Transverse colon (tissue), 4 donors: Measurements from ENCODE around the gene PPP1R1B. TPM values are rescaled to one million over a fixed set of nuclear protein-coding genes. Genes with fewer than 3 reads are reported as not detected.

Experiments
- DNase-seq: peaks from one replicate; pipeline ENCODE4 v3.0.0-alpha.2; 2019
- H3K27ac ChIP-seq, 4 donors: fragments of 200-600 bp; sonication (generic); 2 replicates each; pipeline ENCODE4 v1.5.1; 2016 to 2018; ENCODE audit warnings: inconsistent platforms in 4 of 4
- H3K27me3 ChIP-seq: fragments of 200-600 bp; sonication (generic); 2 replicates; pipeline ENCODE4 v1.5.1; 2017; ENCODE audit warnings: inconsistent platforms
- H3K36me3 ChIP-seq, 4 donors: fragments of 200-600 bp; sonication (generic); 2 replicates each; pipeline ENCODE4 v1.5.1; 2017 to 2019; ENCODE audit warnings: inconsistent platforms in 4 of 4
- H3K4me1 ChIP-seq, 4 donors: fragments of 200-600 bp; sonication (generic); 2 replicates each; pipeline ENCODE4 v1.5.1; 2017 to 2020; ENCODE audit warnings: inconsistent platforms in 4 of 4
- H3K4me3 ChIP-seq, 4 donors: fragments of 200-600 bp; sonication (generic); 1 replicate in 1 of 4; 2 replicates in 3 of 4; pipeline versions ENCODE4 v1.5.1 to v1.6.1; 2017 to 2019; ENCODE audit warnings: inconsistent platforms in 4 of 4
- H3K9me3 ChIP-seq, 2 donors: fragments of 200-600 bp; sonication (generic); 2 replicates each; pipeline ENCODE4 v1.5.1; 2017 to 2019; ENCODE audit warnings: inconsistent platforms in 2 of 2
- CTCF ChIP-seq, 5 experiments: fragments of 200-600 bp in 3 of 5; fragments of 450-650 bp in 2 of 5; sonication (generic) in 3 of 5; IDR thresholded peaks; 1 replicate in 2 of 5; 2 replicates in 3 of 5; pipeline ENCODE4 v1.5.1; 2016 to 2017; ENCODE audit warnings: antibody characterized with exemption in 5 of 5, inconsistent platforms in 3 of 5, mild to moderate bottlenecking in 2 of 5, moderate library complexity in 1 of 5
- EP300 ChIP-seq: sonication (generic); formaldehyde crosslinking; IDR thresholded peaks from one replicate; pipeline ENCODE4 v1.6.1; 2017; ENCODE audit warnings: antibody characterized with exemption, low read depth
- POLR2A ChIP-seq: fragments of 450-650 bp; IDR thresholded peaks from one replicate; pipeline ENCODE4 v1.6.1; 2016; ENCODE audit warnings: antibody characterized with exemption, mild to moderate bottlenecking, moderate library complexity
- POLR2AphosphoS5 ChIP-seq, 3 donors: sonication (generic); formaldehyde crosslinking; IDR thresholded peaks; one replicate each; pipeline ENCODE4 v1.6.1; 2016; ENCODE audit warnings: antibody characterized with exemption in 3 of 3
- WGBS, 2 donors: methylation state at CpG; one replicate each; pipeline ENCODE4 v1.1.5; 2018; ENCODE audit warnings: low coverage in 1 of 2; 5-methylcytosine and 5-hydroxymethylcytosine counted together
- in situ Hi-C, 4 donors: fragments of 200-750 bp; cut with MboI; loops; one replicate each; pipeline versions ENCODE4 v1.15.0 to v1.15.1; 2017; ENCODE audit warnings: low sequenced_read_pairs in 3 of 4, low pct_ligation_motif_present in 1 of 4, low pct_unique_long_range_greater_than_20kb in 1 of 4
- intact Hi-C: fragments of 100-400 bp; cut with DNase I; formaldehyde crosslinking; loops from one replicate; pipeline ENCODE4 v1.15.1; 2023; ENCODE audit warnings: low total_unique reads
- total RNA-seq, 4 donors: library from RNA; depleted of rRNA; stranded (reverse); fragments of >200 nt; gene quantifications; one replicate each; pipeline ENCODE4 v1.1.0, GENCODE V29; 2016

PPP1R1B gene
- total RNA-seq, 4 donors from 2014 or later, result 125 to 509 (median 223) TPM

- in situ Hi-C loops (no loop called here), intact Hi-C loops (no loop called here)
- no peak overlapping the region for H3K4me3 ChIP-seq
- H3K4me1 ChIP-seq, result peaks cover 37 to 58% (median 48%) of the 10 kb centered on the region in 4 donors
- H3K27me3 ChIP-seq, result peaks cover 55% of the 10 kb centered on the region
- peak overlapping the region in 1 of 4 donors; percentile 5 for H3K27ac ChIP-seq
- no peaks in the 10 kb centered on the region for H3K36me3 ChIP-seq
- DNase-seq, result no peak
- no peak for TF ChIP-seq POLR2AphosphoS5 (IDR thresholded peaks at IDR 0.05)
- H3K9me3 ChIP-seq, result no peaks in the 10 kb centered on the region
- 39% methylated on average over 2 of the region's 2 CpGs; no CpG with 5 or more reads in 1 of the 2 donors for WGBS, 2 donors
Measured at GRCh38 chr17:39666231-39666600, 39.5 kb downstream of the PPP1R1B start.

GRCh38 chr17:39666601-39667261 is 40.0 kb downstream of the PPP1R1B start:
- no peaks in the 10 kb centered on the region for H3K9me3 ChIP-seq
- peak overlapping the region in 1 of 4 donors; percentile 5 for H3K27ac ChIP-seq
- 69% methylated on average over 11 of the region's 11 CpGs; no CpG with 5 or more reads in 1 of the 2 donors for WGBS, 2 donors
- peaks cover 36 to 60% (median 50%) of the 10 kb centered on the region in 4 donors for H3K4me1 ChIP-seq
- intact Hi-C loops (no loop called here), in situ Hi-C loops (no loop called here)
- DNase-seq, result no peak
- no peak overlapping the region for H3K4me3 ChIP-seq
- TF ChIP-seq POLR2AphosphoS5 (IDR thresholded peaks at IDR 0.05), result no peak
- TF ChIP-seq EP300, result no peak
- no peak for TF ChIP-seq POLR2A
- no peak for TF ChIP-seq CTCF (IDR thresholded peaks at IDR 0.05)
- peaks cover 58% of the 10 kb centered on the region for H3K27me3 ChIP-seq
- H3K36me3 ChIP-seq, result no peaks in the 10 kb centered on the region

GRCh38 chr17:39667262-39667944 is 40.7 kb downstream of the PPP1R1B start:
- DNase-seq, result peak; percentile 49
- Histone ChIP-seq H3K36me3 (no peaks in the 10 kb centered on the region), H3K27me3 (peaks cover 58% of the 10 kb centered on the region), H3K4me1 (peaks cover 31 to 59% (median 48%) of the 10 kb centered on the region in 4 donors), H3K9me3 (no peaks in the 10 kb centered on the region), H3K27ac (peak overlapping the region in 1 of 4 donors; percentile 1), H3K4me3 (peak overlapping the region in 2 of 4 donors; percentile 37 to 55)
- TF ChIP-seq POLR2AphosphoS5 (IDR thresholded peaks at IDR 0.05), result no peak
- no peak for TF ChIP-seq POLR2A
- TF ChIP-seq CTCF (IDR thresholded peaks at IDR 0.05), result no peak
- TF ChIP-seq EP300, result no peak
- 16% methylated on average over 29 of the region's 49 CpGs; no CpG with 5 or more reads in 1 of the 2 donors for WGBS, 2 donors
- intact Hi-C loops (no loop called here), in situ Hi-C loops (no loop called here)

GRCh38 chr17:39667945-39668924 is 41.5 kb downstream of the PPP1R1B start, which contains the start of gene PNMT:
TSS of gene PNMT (plus strand) at chr17:39668453. CDS start at chr17:39668476, 23 bp downstream.
- Histone ChIP-seq H3K4me1 (peaks cover 23 to 51% (median 42%) of the 10 kb centered on the region in 4 donors), H3K27ac (peak within 1 kb of the TSS in 1 of 4 donors; percentile 1)

More at GRCh38 chr17:39667945-39668924, 41.5 kb downstream of the PPP1R1B start, which contains the start of gene PNMT:
- Histone ChIP-seq H3K9me3 (no peaks in the 10 kb centered on the region), H3K4me3 (peak within 1 kb of the TSS; percentile 12 to 55 (median 29)), H3K36me3 (no peaks in the 10 kb centered on the region), H3K27me3 (peaks cover 58% of the 10 kb centered on the region)
- in situ Hi-C loops, result no loop called here
- intact Hi-C loops, result no loop called here
- peak; percentile 60 to 83 (median 69) for TF ChIP-seq CTCF (IDR thresholded peaks at IDR 0.05)
- no peak for TF ChIP-seq POLR2AphosphoS5 (IDR thresholded peaks at IDR 0.05)
- 3% methylated on average over 7 to 78 of the region's 85 CpGs for WGBS, 2 donors
- peak; percentile 81 for DNase-seq
